Prostate gland (tissue), 2 donors: Measurements from ENCODE around the gene SLC29A2. TPM values are rescaled to one million over a fixed set of nuclear protein-coding genes. Genes with fewer than 3 reads are reported as not detected.

Source experiments
- DNase-seq: peaks from one replicate; pipeline ENCODE4 v3.0.0-alpha.2; 2019; ENCODE audit warnings: low spot score
- H3K27ac ChIP-seq, 2 donors: fragments of 200-600 bp; sonication (generic); 2 replicates each; pipeline ENCODE4 v1.5.1; 2017 to 2019
- H3K27me3 ChIP-seq: fragments of 200-600 bp; sonication (generic); replicated peaks from 2 replicates; pipeline ENCODE4 v1.5.1; 2019; ENCODE audit not compliant: insufficient read depth
- H3K36me3 ChIP-seq, 2 donors: fragments of 200-600 bp; sonication (generic); 1 replicate in 1 of 2; 2 replicates in 1 of 2; pipeline versions ENCODE4 v1.5.1 to v1.8.1; 2017 to 2019
- H3K4me1 ChIP-seq: fragments of 200-600 bp; sonication (generic); replicated peaks from 2 replicates; pipeline ENCODE4 v1.5.1; 2019
- H3K4me3 ChIP-seq, 2 donors: fragments of 200-600 bp; sonication (generic); 2 replicates each; pipeline ENCODE4 v1.5.1; 2017 to 2019
- H3K9me3 ChIP-seq: fragments of 200-600 bp; sonication (generic); 2 replicates; pipeline ENCODE4 v1.5.1; 2017
- CTCF ChIP-seq, 4 experiments: fragments of 200-600 bp in 2 of 4; fragments of 450-650 bp in 2 of 4; sonication (generic) in 2 of 4; IDR thresholded peaks; 1 replicate in 3 of 4; 2 replicates in 1 of 4; pipeline ENCODE4 v1.5.1; 2016 to 2019; ENCODE audit warnings: antibody characterized with exemption in 4 of 4, mild to moderate bottlenecking in 2 of 4, moderate library complexity in 2 of 4
- POLR2A ChIP-seq: fragments of 450-650 bp; IDR thresholded peaks from one replicate; pipeline ENCODE4 v1.6.1; 2016; ENCODE audit warnings: antibody characterized with exemption, mild to moderate bottlenecking
- POLR2AphosphoS5 ChIP-seq: sonication (generic); formaldehyde crosslinking; IDR thresholded peaks from one replicate; pipeline ENCODE4 v1.6.1; 2017; ENCODE audit warnings: antibody characterized with exemption
- WGBS: methylation state at CpG from one replicate; pipeline ENCODE4 v1.1.5; 2018; 5-methylcytosine and 5-hydroxymethylcytosine counted together
- intact Hi-C: fragments of 100-400 bp; cut with DNase I; formaldehyde crosslinking; loops from one replicate; pipeline ENCODE4 v1.14.2; 2022
- total RNA-seq, 2 donors: library from RNA; depleted of rRNA; stranded (reverse); fragments of >200 nt; gene quantifications; one replicate each; pipeline ENCODE4 v1.1.0, GENCODE V29; 2016

The SLC29A2 gene
- total RNA-seq, 2 donors from 2014 or later: 10.1 to 12.5 TPM

- WGBS: 89% methylated on average over 24 of the region's 25 CpGs
- TF ChIP-seq CTCF (IDR thresholded peaks at IDR 0.05): no peak
- no peaks in the 10 kb centered on the region for H3K4me1 ChIP-seq
- H3K36me3 ChIP-seq: no peaks in the 10 kb centered on the region
- intact Hi-C loops: no loop called here
- H3K9me3 ChIP-seq: no peaks in the 10 kb centered on the region
- DNase-seq: no peak
- H3K27me3 ChIP-seq: no peaks in the 10 kb centered on the region
- H3K4me3 ChIP-seq: no peak overlapping the region
- no peak overlapping the region for H3K27ac ChIP-seq
These were observed 2.3 kb downstream of the SLC29A2 start for GRCh38 chr11:66369073-66369894.

GRCh38 chr11:66368484-66368883 is 3.1 kb downstream of the SLC29A2 start:
- no peak for DNase-seq
- Histone ChIP-seq H3K4me3 (no peak overlapping the region), H3K9me3 (no peaks in the 10 kb centered on the region), H3K27me3 (no peaks in the 10 kb centered on the region), H3K27ac (no peak overlapping the region), H3K4me1 (no peaks in the 10 kb centered on the region), H3K36me3 (no peaks in the 10 kb centered on the region)
- intact Hi-C loops: no loop called here
- TF ChIP-seq CTCF (IDR thresholded peaks at IDR 0.05) (no peak), POLR2AphosphoS5 (no peak)
- 94% methylated on average over 6 of the region's 6 CpGs for WGBS

GRCh38 chr11:66367561-66368312 is 3.8 kb downstream of the SLC29A2 start:
- no peaks in the 10 kb centered on the region for H3K27me3 ChIP-seq
- H3K27ac ChIP-seq: no peak overlapping the region
- H3K4me3 ChIP-seq: no peak overlapping the region
- H3K4me1 ChIP-seq: no peaks in the 10 kb centered on the region
- DNase-seq: no peak
- no peaks in the 10 kb centered on the region for H3K9me3 ChIP-seq
- intact Hi-C loops: no loop called here
- TF ChIP-seq CTCF (IDR thresholded peaks at IDR 0.05) (no peak), POLR2AphosphoS5 (no peak), POLR2A (no peak)
- 88% methylated on average over 14 of the region's 15 CpGs for WGBS
- H3K36me3 ChIP-seq: no peaks in the 10 kb centered on the region

- Histone ChIP-seq H3K27ac (no peak overlapping the region), H3K27me3 (no peaks in the 10 kb centered on the region), H3K4me1 (no peaks in the 10 kb centered on the region), H3K36me3 (no peaks in the 10 kb centered on the region), H3K4me3 (no peak overlapping the region), H3K9me3 (no peaks in the 10 kb centered on the region)
- intact Hi-C loops: no loop called here
- WGBS: 93% methylated on average over 8 of the region's 8 CpGs
- no peak for DNase-seq
- TF ChIP-seq POLR2AphosphoS5 (no peak), POLR2A (no peak), CTCF (IDR thresholded peaks at IDR 0.05) (no peak)
These were observed 4.6 kb downstream of the SLC29A2 start for GRCh38 chr11:66366844-66367477.
